K562 (cell line): ENCODE data around the gene CACNA2D3.

ENCODE experiments used
- BRF1 ChIP-seq: IDR thresholded peaks from 3 replicates; pipeline ENCODE4 v1.6.1; 2011; ENCODE audit warnings: borderline replicate concordance, mild to moderate bottlenecking; ENCODE audit not compliant: insufficient read length; ENCODE audit errors: extremely low read depth
- NFE2 ChIP-seq: IDR thresholded peaks from 2 replicates; pipeline ENCODE4 v1.6.1; 2014; ENCODE audit warnings: antibody characterized with exemption, low read depth
- NFE2L1 ChIP-seq: fragments of 450-650 bp; IDR thresholded peaks from 2 replicates; pipeline ENCODE4 v1.6.1; 2016; ENCODE audit warnings: missing genetic modification characterization, low read depth, mild to moderate bottlenecking, missing compliant biosample characterization, moderate library complexity, borderline replicate concordance
- NR1H2 ChIP-seq: sonication (generic); formaldehyde crosslinking; IDR thresholded peaks from 2 replicates; pipeline ENCODE4 v1.4.0; 2020; ENCODE audit warnings: mild to moderate bottlenecking, missing genetic modification reagents
- SNIP1 ChIP-seq: fragments of 450-650 bp; IDR thresholded peaks from 2 replicates; pipeline ENCODE4 v1.7.1; 2017; ENCODE audit warnings: low read depth, mild to moderate bottlenecking
- ZNF274 ChIP-seq: IDR thresholded peaks from 2 replicates; pipeline ENCODE4 v1.6.1; 2011; ENCODE audit warnings: low read depth, mild to moderate bottlenecking, low read length, moderate library complexity, borderline replicate concordance
- ZNF780A ChIP-seq: fragments of 250-450 bp; sonication (Bioruptor Pico); IDR thresholded peaks from 2 replicates; pipeline ENCODE4 v1.5.0; 2021; ENCODE audit warnings: mild to moderate bottlenecking
- TF ChIP-seq, protein P1 (sequence below), 2 experiments: fragments of 450-650 bp in 1 of 2; sonication (generic) in 1 of 2; formaldehyde crosslinking in 1 of 2; IDR thresholded peaks in 1 of 2; conservative IDR thresholded peaks in 1 of 2; 2 replicates each; pipeline versions ENCODE4 v1.6.1 to v1.8.1; 2016 to 2023; ENCODE audit warnings: mild to moderate bottlenecking in 2 of 2, moderate library complexity in 2 of 2, inconsistent platforms in 1 of 2, missing genetic modification reagents in 1 of 2
- TF ChIP-seq, protein P2 (sequence below), 2 experiments: IDR thresholded peaks; 2 replicates each; pipeline ENCODE4 v1.6.1; 2011; ENCODE audit warnings: borderline replicate concordance in 1 of 2, control low read depth in 1 of 2, low read depth in 1 of 2, low read length in 1 of 2, mild to moderate bottlenecking in 1 of 2, mixed read lengths in 1 of 2, moderate library complexity in 1 of 2; ENCODE audit not compliant: insufficient read depth in 1 of 2, insufficient read length in 1 of 2, poor library complexity in 1 of 2, severe bottlenecking in 1 of 2; ENCODE audit errors: extremely low read depth in 1 of 2
- TF ChIP-seq, protein P3 (sequence below): sonication (generic); formaldehyde crosslinking; IDR thresholded peaks from 2 replicates; pipeline ENCODE4 v1.8.1; 2023; ENCODE audit warnings: mild to moderate bottlenecking, missing genetic modification reagents
- TF ChIP-seq, protein P4 (sequence below), 2 experiments: fragments of 450-650 bp in 1 of 2; sonication (generic) in 1 of 2; formaldehyde crosslinking; conservative IDR thresholded peaks; 2 replicates each; pipeline versions ENCODE4 v1.4.0 to v1.8.1; 2020 to 2022; ENCODE audit warnings: mild to moderate bottlenecking in 1 of 2, missing genetic modification reagents in 1 of 2
- TF ChIP-seq, protein P5 (sequence below): sonication (generic); formaldehyde crosslinking; IDR thresholded peaks from 2 replicates; pipeline ENCODE4 v1.9.0; 2022; ENCODE audit warnings: mild to moderate bottlenecking, missing genetic modification reagents
- TF ChIP-seq, protein P6 (sequence below): fragments of 450-650 bp; formaldehyde crosslinking; IDR thresholded peaks from 2 replicates; pipeline ENCODE4 v1.4.0; 2022; ENCODE audit warnings: missing genetic modification characterization

DNA sequence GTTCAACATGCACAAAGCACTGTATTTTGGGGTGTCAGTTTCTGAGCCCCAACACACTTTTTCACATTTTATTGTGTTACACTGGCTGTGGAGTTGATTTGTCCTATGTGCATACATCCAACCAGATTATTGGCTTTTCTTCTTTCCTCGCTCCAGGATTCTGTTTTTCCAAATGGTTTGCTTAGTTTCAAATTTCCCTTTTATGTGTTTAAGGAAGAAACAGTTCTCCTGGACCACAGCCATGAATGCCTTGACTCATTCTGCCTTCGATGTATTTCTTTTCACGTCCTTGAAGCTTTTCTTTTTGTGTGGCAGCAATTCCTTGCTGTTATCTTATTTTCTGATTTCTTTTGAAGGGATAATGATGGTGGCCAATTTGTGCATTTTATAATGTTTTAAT, 53.8 kb downstream of the CACNA2D3 start:
- TF ChIP-seq, protein P1, sequence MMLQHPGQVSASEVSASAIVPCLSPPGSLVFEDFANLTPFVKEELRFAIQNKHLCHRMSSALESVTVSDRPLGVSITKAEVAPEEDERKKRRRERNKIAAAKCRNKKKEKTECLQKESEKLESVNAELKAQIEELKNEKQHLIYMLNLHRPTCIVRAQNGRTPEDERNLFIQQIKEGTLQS (IDR thresholded peaks at IDR 0.05), result no peak
- TF ChIP-seq, protein P1 (CRISPR knock-in tag; conservative IDR thresholded peaks at IDR 0.05), result no peak
- TF ChIP-seq, protein P2, sequence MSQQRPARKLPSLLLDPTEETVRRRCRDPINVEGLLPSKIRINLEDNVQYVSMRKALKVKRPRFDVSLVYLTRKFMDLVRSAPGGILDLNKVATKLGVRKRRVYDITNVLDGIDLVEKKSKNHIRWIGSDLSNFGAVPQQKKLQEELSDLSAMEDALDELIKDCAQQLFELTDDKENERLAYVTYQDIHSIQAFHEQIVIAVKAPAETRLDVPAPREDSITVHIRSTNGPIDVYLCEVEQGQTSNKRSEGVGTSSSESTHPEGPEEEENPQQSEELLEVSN (IDR thresholded peaks at IDR 0.05; ENCODE audit: borderline replicate concordance in 1 of 2, extremely low read depth in 1 of 2, insufficient read depth in 1 of 2, insufficient read length in 1 of 2, low read depth in 1 of 2, low read length in 1 of 2, poor library complexity in 1 of 2, severe bottlenecking in 1 of 2), result no peak
- TF ChIP-seq ZNF274 (no peak), NR1H2 (CRISPR knock-in tag) (no peak), NFE2 (no peak), BRF1 (no peak), NFE2L1 (no peak), ZNF780A (CRISPR knock-in tag) (no peak), SNIP1 (no peak)
- TF ChIP-seq, protein P3, sequence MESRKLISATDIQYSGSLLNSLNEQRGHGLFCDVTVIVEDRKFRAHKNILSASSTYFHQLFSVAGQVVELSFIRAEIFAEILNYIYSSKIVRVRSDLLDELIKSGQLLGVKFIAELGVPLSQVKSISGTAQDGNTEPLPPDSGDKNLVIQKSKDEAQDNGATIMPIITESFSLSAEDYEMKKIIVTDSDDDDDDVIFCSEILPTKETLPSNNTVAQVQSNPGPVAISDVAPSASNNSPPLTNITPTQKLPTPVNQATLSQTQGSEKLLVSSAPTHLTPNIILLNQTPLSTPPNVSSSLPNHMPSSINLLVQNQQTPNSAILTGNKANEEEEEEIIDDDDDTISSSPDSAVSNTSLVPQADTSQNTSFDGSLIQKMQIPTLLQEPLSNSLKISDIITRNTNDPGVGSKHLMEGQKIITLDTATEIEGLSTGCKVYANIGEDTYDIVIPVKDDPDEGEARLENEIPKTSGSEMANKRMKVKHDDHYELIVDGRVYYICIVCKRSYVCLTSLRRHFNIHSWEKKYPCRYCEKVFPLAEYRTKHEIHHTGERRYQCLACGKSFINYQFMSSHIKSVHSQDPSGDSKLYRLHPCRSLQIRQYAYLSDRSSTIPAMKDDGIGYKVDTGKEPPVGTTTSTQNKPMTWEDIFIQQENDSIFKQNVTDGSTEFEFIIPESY (CRISPR knock-in tag), result no peak
- TF ChIP-seq, protein P4, sequence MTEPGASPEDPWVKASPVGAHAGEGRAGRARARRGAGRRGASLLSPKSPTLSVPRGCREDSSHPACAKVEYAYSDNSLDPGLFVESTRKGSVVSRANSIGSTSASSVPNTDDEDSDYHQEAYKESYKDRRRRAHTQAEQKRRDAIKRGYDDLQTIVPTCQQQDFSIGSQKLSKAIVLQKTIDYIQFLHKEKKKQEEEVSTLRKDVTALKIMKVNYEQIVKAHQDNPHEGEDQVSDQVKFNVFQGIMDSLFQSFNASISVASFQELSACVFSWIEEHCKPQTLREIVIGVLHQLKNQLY (CRISPR knock-in tag; conservative IDR thresholded peaks at IDR 0.05), result no peak
- TF ChIP-seq, protein P5, sequence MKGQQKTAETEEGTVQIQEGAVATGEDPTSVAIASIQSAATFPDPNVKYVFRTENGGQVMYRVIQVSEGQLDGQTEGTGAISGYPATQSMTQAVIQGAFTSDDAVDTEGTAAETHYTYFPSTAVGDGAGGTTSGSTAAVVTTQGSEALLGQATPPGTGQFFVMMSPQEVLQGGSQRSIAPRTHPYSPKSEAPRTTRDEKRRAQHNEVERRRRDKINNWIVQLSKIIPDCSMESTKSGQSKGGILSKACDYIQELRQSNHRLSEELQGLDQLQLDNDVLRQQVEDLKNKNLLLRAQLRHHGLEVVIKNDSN (CRISPR knock-in tag), result no peak
- TF ChIP-seq, protein P6, sequence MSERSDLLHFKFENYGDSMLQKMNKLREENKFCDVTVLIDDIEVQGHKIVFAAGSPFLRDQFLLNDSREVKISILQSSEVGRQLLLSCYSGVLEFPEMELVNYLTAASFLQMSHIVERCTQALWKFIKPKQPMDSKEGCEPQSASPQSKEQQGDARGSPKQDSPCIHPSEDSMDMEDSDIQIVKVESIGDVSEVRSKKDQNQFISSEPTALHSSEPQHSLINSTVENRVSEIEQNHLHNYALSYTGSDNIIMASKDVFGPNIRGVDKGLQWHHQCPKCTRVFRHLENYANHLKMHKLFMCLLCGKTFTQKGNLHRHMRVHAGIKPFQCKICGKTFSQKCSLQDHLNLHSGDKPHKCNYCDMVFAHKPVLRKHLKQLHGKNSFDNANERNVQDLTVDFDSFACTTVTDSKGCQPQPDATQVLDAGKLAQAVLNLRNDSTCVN, result no peak
